Vagina (tissue), 2 donors: ENCODE measurements around the gene PHACTR4. TPM values are rescaled to one million over a fixed set of nuclear protein-coding genes. Genes with fewer than 3 reads are reported as not detected.
A peak's percentile ranks its signal among the peaks of the same experiment; 100 is the strongest.
"Not testable (repeated sequence)": the region's sequence is repeated elsewhere in the genome, so short reads cannot be mapped to it uniquely, and the experiment has no call there.

Source experiments
- DNase-seq, 2 donors: peaks; one replicate each; pipeline ENCODE4 v3.0.0-alpha.2; 2017; ENCODE audit errors: extremely low spot score in 2 of 2
- H3K27ac ChIP-seq: fragments of 200-600 bp; sonication (generic); one replicate; pipeline ENCODE4 v1.5.1; 2019
- H3K27me3 ChIP-seq: fragments of 200-600 bp; sonication (generic); one replicate; pipeline ENCODE4 v1.5.1; 2019
- H3K36me3 ChIP-seq, 2 donors: fragments of 200-600 bp; sonication (generic); one replicate each; pipeline ENCODE4 v1.5.1; 2017 to 2019
- H3K4me1 ChIP-seq: fragments of 200-600 bp; sonication (generic); one replicate; pipeline ENCODE4 v1.5.1; 2019
- H3K4me3 ChIP-seq, 2 donors: fragments of 200-600 bp; sonication (generic); 1 replicate in 1 of 2; 2 replicates in 1 of 2; pipeline ENCODE4 v1.5.1; 2016 to 2019
- H3K9me3 ChIP-seq: fragments of 200-600 bp; sonication (generic); one replicate; pipeline ENCODE4 v1.5.1; 2019
- CTCF ChIP-seq, 3 experiments: fragments of 450-650 bp in 2 of 3; fragments of 200-600 bp in 1 of 3; sonication (generic) in 1 of 3; IDR thresholded peaks; one replicate each; pipeline ENCODE4 v1.5.1; 2017 to 2019; ENCODE audit warnings: antibody characterized with exemption in 3 of 3, mild to moderate bottlenecking in 2 of 3, moderate library complexity in 2 of 3
- POLR2A ChIP-seq, 2 donors: fragments of 450-650 bp; IDR thresholded peaks; one replicate each; pipeline ENCODE4 v1.6.1; 2017; ENCODE audit warnings: antibody characterized with exemption in 2 of 2, mild to moderate bottlenecking in 2 of 2, moderate library complexity in 2 of 2
- POLR2AphosphoS5 ChIP-seq, 2 donors: sonication (generic); formaldehyde crosslinking; IDR thresholded peaks; one replicate each; pipeline ENCODE4 v1.9.0; 2017; ENCODE audit warnings: antibody characterized with exemption in 2 of 2, mild to moderate bottlenecking in 2 of 2, low read depth in 1 of 2; ENCODE audit not compliant: insufficient read depth in 1 of 2
- intact Hi-C: fragments of 100-400 bp; cut with DNase I; formaldehyde crosslinking; loops from one replicate; pipeline ENCODE4 v1.15.1; 2023
- total RNA-seq: library from RNA; depleted of rRNA; stranded (reverse); fragments of >200 nt; gene quantifications from one replicate; pipeline ENCODE4 v1.2.3, GENCODE V29; 2016

PHACTR4 gene
- total RNA-seq, 1 donor from 2014 or later: 28.7 TPM

GRCh38 chr1:28510970-28511440, 141.5 kb downstream of the PHACTR4 start:
- Histone ChIP-seq H3K9me3 (no peaks in the 10 kb centered on the region), H3K27ac (no peak overlapping the region), H3K36me3 (peaks cover 0 to 80% of the 10 kb centered on the region in 2 donors), H3K27me3 (no peaks in the 10 kb centered on the region), H3K4me1 (peaks cover 60% of the 10 kb centered on the region), H3K4me3 (peak overlapping the region in 1 of 2 donors; percentile 1)
- intact Hi-C loops: loop anchor here (5.0 to 10.0 kb wide), 2 partner anchors 364 to 676 kb away; no protein-coding TSS in a partner anchor
- no peak for DNase-seq
- TF ChIP-seq CTCF (IDR thresholded peaks at IDR 0.05) (no peak), POLR2AphosphoS5 (IDR thresholded peaks at IDR 0.05; ENCODE audit: insufficient read depth in 1 of 2, low read depth in 1 of 2) (no peak), POLR2A (IDR thresholded peaks at IDR 0.05) (no peak)

DNA sequence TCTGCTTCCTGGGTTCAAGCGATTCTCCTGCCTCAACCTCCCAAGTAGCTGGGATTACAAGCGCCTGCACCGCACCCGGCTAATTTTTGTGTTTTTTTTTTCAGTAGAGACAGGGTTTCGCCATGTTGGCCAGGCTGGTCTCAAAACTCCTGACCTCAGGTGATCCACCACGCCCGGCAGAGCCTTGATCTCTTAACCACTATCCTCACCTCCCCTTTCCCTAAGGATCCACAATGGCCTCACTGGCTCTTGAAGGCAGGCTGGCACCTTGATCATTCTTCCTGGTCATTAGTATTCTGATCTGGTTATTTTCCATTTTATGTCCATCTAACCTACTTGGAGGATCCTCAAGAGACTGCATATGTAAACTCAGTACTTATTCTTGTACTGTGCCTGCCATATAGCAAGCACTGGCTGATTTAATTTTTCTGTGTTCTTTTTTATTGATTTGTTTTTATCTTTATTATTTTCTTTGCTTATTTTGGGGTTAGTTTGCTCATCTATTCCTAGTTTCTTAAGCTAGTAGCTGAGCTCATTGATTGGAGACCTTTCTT, 142.6 kb downstream of the PHACTR4 start:
- H3K4me1 ChIP-seq: peaks cover 60% of the 10 kb centered on the region

DNA sequence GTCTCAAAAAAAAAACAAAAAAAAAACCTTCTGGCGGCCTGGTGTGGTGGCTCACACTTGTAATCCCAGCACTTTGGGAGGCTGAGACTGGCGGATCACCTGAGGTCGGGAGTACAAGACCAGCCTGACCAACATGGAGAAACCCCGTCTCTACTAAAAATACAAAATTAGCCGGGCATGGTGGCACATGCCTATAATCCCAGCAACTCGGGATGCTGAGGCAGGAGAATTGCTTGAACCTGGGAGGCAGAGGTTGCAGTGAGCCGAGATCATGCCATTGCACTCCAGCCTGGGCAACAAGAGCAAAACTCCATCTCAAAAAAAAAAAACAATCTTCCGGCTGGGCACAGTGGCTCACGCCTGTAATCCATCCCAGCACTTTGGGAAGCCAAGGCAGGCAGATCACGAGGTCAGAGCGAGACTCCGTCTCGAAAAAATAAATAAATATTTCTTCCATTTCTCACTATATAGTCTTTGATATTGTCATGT, 144.9 kb downstream of the PHACTR4 start:
- not testable (repeated sequence) for DNase-seq, H3K27me3 ChIP-seq, H3K27ac ChIP-seq, H3K4me3 ChIP-seq, H3K9me3 ChIP-seq
- peaks cover 0 to 62% of the 10 kb centered on the region in 2 donors for H3K36me3 ChIP-seq
- H3K4me1 ChIP-seq: peaks cover 55% of the 10 kb centered on the region
- intact Hi-C loops: loop anchor here (5.0 to 10.0 kb wide), 2 partner anchors 360 to 673 kb away; no protein-coding TSS in a partner anchor

More for the DNA sequence above, 142.6 kb downstream of the PHACTR4 start:
- intact Hi-C loops: loop anchor here (5.0 to 10.0 kb wide), 2 partner anchors 363 to 675 kb away; no protein-coding TSS in a partner anchor
- no peak for TF ChIP-seq POLR2AphosphoS5 (IDR thresholded peaks at IDR 0.05; ENCODE audit: insufficient read depth in 1 of 2, low read depth in 1 of 2)
- TF ChIP-seq CTCF (IDR thresholded peaks at IDR 0.05): no peak
- no peak for TF ChIP-seq POLR2A (IDR thresholded peaks at IDR 0.05)
- H3K9me3 ChIP-seq: no peaks in the 10 kb centered on the region
- no peak for DNase-seq
- H3K36me3 ChIP-seq: peaks cover 0 to 80% of the 10 kb centered on the region in 2 donors
- no peak overlapping the region for H3K27ac ChIP-seq
- H3K4me3 ChIP-seq: no peak overlapping the region
- H3K27me3 ChIP-seq: no peaks in the 10 kb centered on the region

DNA sequence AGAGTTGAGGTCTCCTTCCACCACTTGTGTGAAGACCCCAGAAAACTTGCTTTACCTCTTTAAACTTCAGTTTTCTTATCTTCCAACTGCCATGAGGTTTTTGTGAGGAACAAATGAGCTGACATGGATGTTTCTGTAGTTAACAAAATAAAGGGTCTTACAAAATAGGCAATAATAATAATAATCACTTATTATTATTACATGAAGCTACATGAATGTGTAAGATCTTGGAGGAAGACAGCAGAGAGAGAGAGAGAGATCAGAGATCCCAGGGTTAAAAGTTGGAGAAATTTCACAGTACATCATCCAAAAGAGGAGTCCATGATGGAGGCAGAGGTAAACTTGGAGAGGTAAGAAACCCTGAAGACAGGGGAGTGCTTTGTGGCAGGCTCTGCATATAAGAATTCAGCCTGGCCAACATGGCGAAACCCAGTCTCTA, 147.0 kb downstream of the PHACTR4 start:
- DNase-seq: no peak
- intact Hi-C loops: loop anchor here (5.0 to 10.0 kb wide), 2 partner anchors 86 to 358 kb away; no protein-coding TSS in a partner anchor
- Histone ChIP-seq H3K4me3 (no peak overlapping the region), H3K36me3 (peaks cover 0 to 42% of the 10 kb centered on the region in 2 donors), H3K27me3 (no peaks in the 10 kb centered on the region), H3K27ac (no peak overlapping the region), H3K4me1 (peaks cover 37% of the 10 kb centered on the region), H3K9me3 (no peaks in the 10 kb centered on the region)
- no peak for TF ChIP-seq POLR2AphosphoS5 (IDR thresholded peaks at IDR 0.05; ENCODE audit: insufficient read depth in 1 of 2, low read depth in 1 of 2)
- no peak for TF ChIP-seq CTCF (IDR thresholded peaks at IDR 0.05)
- no peak for TF ChIP-seq POLR2A (IDR thresholded peaks at IDR 0.05)

DNA sequence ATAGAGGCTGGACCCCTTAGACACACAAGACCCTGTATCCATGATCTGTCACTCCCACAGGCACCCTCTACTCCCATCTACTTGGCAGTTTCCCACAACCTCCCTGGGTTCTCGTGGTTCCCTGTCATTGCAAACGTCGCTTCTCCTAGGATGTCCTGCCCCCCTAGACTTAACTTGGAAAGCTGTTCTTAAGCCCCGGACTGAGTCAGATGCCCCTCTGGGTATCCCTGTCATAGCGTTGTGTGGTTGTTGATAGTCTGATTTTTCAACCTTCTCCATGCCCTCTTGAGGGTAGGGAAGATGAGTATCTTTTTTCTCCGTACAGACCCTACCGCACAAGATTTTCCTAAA, 148.1 kb downstream of the PHACTR4 start:
- Histone ChIP-seq H3K4me1 (peaks cover 27% of the 10 kb centered on the region), H3K27ac (peak overlapping the region; percentile 75), H3K9me3 (no peaks in the 10 kb centered on the region), H3K36me3 (peaks cover 0 to 31% of the 10 kb centered on the region in 2 donors), H3K27me3 (no peaks in the 10 kb centered on the region), H3K4me3 (peak overlapping the region; percentile 51 to 81)
- intact Hi-C loops: loop anchor here (5.0 to 10.0 kb wide), 2 partner anchors 85 to 357 kb away; no protein-coding TSS in a partner anchor
- TF ChIP-seq POLR2A (IDR thresholded peaks at IDR 0.05) (no peak), CTCF (IDR thresholded peaks at IDR 0.05) (no peak), POLR2AphosphoS5 (IDR thresholded peaks at IDR 0.05; ENCODE audit: insufficient read depth in 1 of 2, low read depth in 1 of 2) (no peak)
- no peak for DNase-seq
